C4-2B (cell line): Measurements from ENCODE around the gene MTA3.

Source experiments
- H3K27ac ChIP-seq: fragments of 450-650 bp; 2 replicates; pipeline ENCODE4 v1.5.1; 2017
- ZFX ChIP-seq: fragments of 450-650 bp; IDR thresholded peaks from 2 replicates; pipeline ENCODE4 v1.6.1; 2017
- TF ChIP-seq, protein P1 (sequence below): fragments of 450-650 bp; conservative IDR thresholded peaks from 2 replicates; pipeline ENCODE4 v1.5.1; 2017; ENCODE audit warnings: mild to moderate bottlenecking

Gene MTA3

DNA sequence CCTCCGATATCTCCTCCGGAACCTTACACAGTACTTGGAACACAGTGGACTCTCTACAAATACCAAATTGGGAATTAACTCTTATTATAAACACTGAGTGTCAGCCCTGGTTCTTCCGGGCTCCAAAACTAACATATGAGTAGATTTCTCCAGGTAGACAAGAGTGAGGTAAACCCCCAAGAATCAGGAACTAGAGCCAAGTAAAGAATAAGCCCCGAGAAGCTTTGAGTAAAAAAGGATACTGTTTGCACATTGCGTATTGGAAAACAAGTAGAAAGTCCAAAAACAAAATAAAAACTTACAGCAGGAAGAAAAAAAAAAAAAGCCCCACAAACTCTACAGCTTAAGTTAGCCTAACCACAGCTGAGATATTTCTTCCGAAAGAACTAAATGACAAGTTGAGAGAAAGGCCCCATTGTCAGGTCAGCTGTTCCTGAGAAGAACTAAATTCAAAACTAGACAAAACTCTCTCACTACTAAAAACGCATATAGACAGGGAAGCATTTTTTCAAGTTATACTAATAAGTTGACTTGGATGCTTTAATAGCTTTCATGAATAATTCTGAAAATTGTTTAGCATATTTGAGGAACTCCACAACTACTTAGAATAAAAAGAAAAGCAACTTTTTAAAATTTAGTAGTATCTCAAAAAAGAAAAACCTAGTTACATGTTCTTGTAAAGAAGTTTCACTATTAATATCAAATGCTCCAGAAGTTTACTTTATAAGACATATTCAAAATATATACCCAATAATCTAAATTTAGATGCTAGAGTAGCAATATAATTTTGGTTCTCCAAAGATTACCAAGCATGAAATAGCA, 228.2 kb downstream of the MTA3 start:
- no peak overlapping the region for H3K27ac ChIP-seq
- no peak for TF ChIP-seq ZFX
- TF ChIP-seq, protein P1, sequence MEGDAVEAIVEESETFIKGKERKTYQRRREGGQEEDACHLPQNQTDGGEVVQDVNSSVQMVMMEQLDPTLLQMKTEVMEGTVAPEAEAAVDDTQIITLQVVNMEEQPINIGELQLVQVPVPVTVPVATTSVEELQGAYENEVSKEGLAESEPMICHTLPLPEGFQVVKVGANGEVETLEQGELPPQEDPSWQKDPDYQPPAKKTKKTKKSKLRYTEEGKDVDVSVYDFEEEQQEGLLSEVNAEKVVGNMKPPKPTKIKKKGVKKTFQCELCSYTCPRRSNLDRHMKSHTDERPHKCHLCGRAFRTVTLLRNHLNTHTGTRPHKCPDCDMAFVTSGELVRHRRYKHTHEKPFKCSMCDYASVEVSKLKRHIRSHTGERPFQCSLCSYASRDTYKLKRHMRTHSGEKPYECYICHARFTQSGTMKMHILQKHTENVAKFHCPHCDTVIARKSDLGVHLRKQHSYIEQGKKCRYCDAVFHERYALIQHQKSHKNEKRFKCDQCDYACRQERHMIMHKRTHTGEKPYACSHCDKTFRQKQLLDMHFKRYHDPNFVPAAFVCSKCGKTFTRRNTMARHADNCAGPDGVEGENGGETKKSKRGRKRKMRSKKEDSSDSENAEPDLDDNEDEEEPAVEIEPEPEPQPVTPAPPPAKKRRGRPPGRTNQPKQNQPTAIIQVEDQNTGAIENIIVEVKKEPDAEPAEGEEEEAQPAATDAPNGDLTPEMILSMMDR, result no peak

DNA sequence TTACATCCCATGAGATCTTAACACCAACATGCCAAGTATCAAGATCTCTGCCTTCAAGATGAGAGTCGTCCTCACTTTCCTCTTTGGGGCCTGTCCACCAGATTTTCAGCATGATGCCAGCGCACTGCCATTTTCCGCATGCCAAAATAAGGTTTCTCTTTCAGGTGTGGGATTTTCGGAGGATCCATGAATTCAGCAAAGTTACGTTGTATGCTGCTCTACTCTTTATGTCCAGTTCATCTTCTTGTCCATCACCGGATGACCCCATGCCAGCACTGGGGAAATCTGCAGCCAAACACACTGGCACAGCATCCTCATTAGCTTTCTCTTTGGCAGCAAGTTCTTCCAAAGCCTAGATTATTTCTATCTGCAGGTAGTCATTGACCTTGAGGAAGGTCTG, 228.8 kb downstream of the MTA3 start:
- TF ChIP-seq ZFX, result no peak
- TF ChIP-seq, protein P1, result no peak
- no peak overlapping the region for H3K27ac ChIP-seq

DNA sequence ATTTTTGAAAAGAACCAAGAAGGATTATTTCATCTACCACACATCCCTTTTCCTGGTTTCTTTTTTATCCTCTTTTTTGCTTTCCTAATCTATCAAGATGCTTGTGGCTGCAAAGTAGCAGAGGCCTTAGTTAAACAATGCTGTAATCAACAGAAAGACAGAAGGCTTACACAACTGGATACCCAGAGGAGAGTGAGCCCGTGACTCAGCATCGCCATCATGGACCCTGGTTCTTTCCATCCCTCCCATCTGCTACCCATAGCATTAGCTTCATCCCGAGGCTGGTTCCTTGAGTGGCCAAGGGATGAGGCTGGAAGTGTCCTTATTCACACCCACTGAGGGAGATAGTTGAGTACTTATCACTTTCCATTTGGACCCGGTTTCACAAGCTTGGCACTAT, 231.4 kb downstream of the MTA3 start:
- TF ChIP-seq, protein P1, result no peak
- H3K27ac ChIP-seq, result no peak overlapping the region

DNA sequence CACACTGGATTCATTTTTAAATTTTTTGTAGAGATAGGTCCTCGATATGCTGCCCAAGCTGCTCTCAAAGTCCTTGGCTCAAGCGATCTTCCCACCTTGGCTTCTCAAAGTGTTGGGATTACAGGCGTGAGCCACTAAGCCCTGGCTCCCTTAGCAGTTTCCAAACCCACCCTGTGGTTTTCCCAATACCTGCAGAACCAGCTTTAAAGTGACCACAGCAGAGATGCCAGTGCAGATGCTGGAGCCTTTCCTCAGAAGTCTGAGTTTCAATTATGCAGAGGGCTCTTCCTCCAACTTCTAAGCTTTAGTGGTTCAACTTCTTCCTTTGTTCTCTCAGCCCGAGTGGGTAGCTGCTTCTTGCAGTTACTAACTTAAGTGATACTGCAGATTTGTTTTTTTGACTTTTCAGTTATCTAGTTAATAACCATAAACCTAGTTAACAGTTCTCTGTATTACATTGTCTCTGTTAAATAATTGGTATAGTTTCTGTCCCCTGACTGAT, 232.1 kb downstream of the MTA3 start:
- no peak overlapping the region for H3K27ac ChIP-seq
- TF ChIP-seq, protein P1, result no peak
- no peak for TF ChIP-seq ZFX

DNA sequence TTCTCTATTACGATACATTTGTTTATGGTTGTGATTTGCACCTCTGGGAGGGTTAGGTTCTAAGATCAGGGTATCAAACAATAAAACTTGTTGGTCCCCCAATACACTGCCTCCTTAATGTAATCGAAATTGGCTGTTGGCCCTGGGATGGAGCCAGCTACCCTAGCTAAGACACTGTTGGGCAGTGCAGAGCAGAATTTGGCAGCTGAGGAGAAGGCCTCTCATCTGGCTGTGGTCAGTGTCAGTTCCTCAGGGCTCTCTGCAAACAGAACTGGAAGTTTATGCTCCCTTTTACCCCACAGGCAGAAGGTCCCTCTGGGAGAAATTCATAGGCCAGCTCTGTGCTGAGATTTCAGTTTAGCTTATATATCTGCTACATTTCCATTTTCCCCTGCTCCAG, 232.5 kb downstream of the MTA3 start:
- no peak overlapping the region for H3K27ac ChIP-seq
- TF ChIP-seq, protein P1, result no peak
- TF ChIP-seq ZFX, result no peak

DNA sequence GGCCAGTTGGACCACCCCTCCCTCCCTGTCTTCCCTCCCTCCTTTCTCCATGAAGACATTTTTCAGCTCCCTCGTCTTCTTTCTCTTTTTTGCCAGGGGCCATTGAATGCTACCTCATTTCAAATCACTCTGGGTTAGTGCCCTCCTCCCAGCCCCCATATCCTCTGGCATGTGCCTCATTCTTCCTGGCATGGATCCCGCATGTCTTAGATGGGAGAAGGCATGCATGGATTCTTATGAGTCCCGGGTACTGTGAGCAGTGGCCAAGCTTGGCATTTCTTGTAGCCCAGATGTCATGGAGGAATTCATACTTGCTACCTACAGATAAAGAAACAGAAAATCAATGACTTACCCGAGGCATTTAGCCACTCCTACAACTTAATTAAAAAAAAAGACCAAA, 232.9 kb downstream of the MTA3 start:
- TF ChIP-seq ZFX, result no peak
- TF ChIP-seq, protein P1, result no peak
- H3K27ac ChIP-seq, result no peak overlapping the region

DNA sequence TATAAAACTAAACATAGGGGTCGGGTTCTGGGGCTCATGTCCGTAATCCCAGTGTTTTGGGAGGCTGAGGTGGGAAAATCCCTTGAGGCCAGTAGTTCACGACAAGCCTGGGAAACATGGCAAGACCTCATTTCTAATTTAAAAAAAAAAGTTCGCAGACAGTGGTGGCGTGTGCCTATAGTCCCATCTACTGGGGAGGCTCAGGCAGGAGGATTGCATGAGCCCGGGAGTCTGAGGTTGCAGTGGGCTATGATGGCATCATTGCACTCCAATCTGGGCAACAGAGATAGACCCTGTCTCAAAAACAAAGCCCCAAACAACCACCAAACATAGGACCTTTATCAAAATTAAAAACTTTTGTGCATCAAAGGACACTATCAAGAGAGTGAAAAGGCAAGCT, 233.7 kb downstream of the MTA3 start:
- H3K27ac ChIP-seq, result no peak overlapping the region
- no peak for TF ChIP-seq ZFX
- TF ChIP-seq, protein P1, result no peak
